Stomach (tissue), 4 donors: ENCODE measurements around the gene USP36.

Experiments used
- POLR2A ChIP-seq, 4 donors: fragments of 450-650 bp; IDR thresholded peaks; one replicate each; pipeline ENCODE4 v1.6.1; 2016; ENCODE audit warnings: antibody characterized with exemption in 4 of 4, control low read depth in 2 of 4, mild to moderate bottlenecking in 1 of 4, moderate library complexity in 1 of 4
- POLR2AphosphoS5 ChIP-seq, 3 donors: sonication (generic); formaldehyde crosslinking; IDR thresholded peaks; one replicate each; pipeline ENCODE4 v1.6.1; 2016; ENCODE audit warnings: antibody characterized with exemption in 3 of 3

GRCh38 chr17:78751447-78752161, 89.0 kb downstream of the USP36 start:
- TF ChIP-seq POLR2AphosphoS5 (IDR thresholded peaks at IDR 0.05): no peak
- no peak for TF ChIP-seq POLR2A (IDR thresholded peaks at IDR 0.05)
